GM18951 (cell line): Measurements from ENCODE around the gene ST8SIA3.
"Not testable (repeated sequence)": the region's sequence is repeated elsewhere in the genome, so short reads cannot be mapped to it uniquely, and the experiment has no call there.

ENCODE experiments used
- POLR2A ChIP-seq: IDR thresholded peaks from 4 replicates; pipeline ENCODE4 v1.6.1; 2011; ENCODE audit warnings: mild to moderate bottlenecking; ENCODE audit not compliant: insufficient read length, insufficient read depth; ENCODE audit errors: extremely low read depth
- in situ Hi-C: fragments of 300-500 bp; cut with MboI; formaldehyde crosslinking; loops from one replicate; pipeline ENCODE4 v1.12.0; 2022; ENCODE audit warnings: low sequenced_read_pairs, mixed read lengths, inconsistent platforms; ENCODE audit not compliant: unreplicated experiment

Gene ST8SIA3

GRCh38 chr18:57346876-57347275 lies 5.5 kb upstream of the ST8SIA3 start:
- TF ChIP-seq POLR2A = no peak
- in situ Hi-C loops = no loop called here

GRCh38 chr18:57347784-57348183 lies 4.6 kb upstream of the ST8SIA3 start:
- TF ChIP-seq POLR2A = no peak
- in situ Hi-C loops = no loop called here

- TF ChIP-seq POLR2A = no peak
- in situ Hi-C loops = no loop called here
Measured at GRCh38 chr18:57352761-57353136, 392 bp downstream of the ST8SIA3 start.

- no peak for TF ChIP-seq POLR2A
- in situ Hi-C loops = no loop called here
Measured at GRCh38 chr18:57353137-57353939, 981 bp downstream of the ST8SIA3 start.

GRCh38 chr18:57353940-57354461 lies 1.6 kb downstream of the ST8SIA3 start:
- in situ Hi-C loops = no loop called here

GRCh38 chr18:57359433-57359832 lies 7.1 kb downstream of the ST8SIA3 start:
- no peak for TF ChIP-seq POLR2A
- in situ Hi-C loops = no loop called here

More at GRCh38 chr18:57353940-57354461, 1.6 kb downstream of the ST8SIA3 start:
- no peak for TF ChIP-seq POLR2A

GRCh38 chr18:57362714-57363113 lies 10.4 kb downstream of the ST8SIA3 start:
- no peak for TF ChIP-seq POLR2A
- in situ Hi-C loops = no loop called here

GRCh38 chr18:57364460-57364859 lies 12.1 kb downstream of the ST8SIA3 start:
- in situ Hi-C loops = no loop called here

GRCh38 chr18:57366528-57367081 lies 14.2 kb downstream of the ST8SIA3 start:
- in situ Hi-C loops = no loop called here

More at GRCh38 chr18:57364460-57364859, 12.1 kb downstream of the ST8SIA3 start:
- TF ChIP-seq POLR2A = no peak

GRCh38 chr18:57372444-57372843 lies 20.1 kb downstream of the ST8SIA3 start:
- no peak for TF ChIP-seq POLR2A
- in situ Hi-C loops = no loop called here

More at GRCh38 chr18:57366528-57367081, 14.2 kb downstream of the ST8SIA3 start:
- no peak for TF ChIP-seq POLR2A

GRCh38 chr18:57373017-57373416 lies 20.7 kb downstream of the ST8SIA3 start:
- in situ Hi-C loops = no loop called here

GRCh38 chr18:57376503-57376902 lies 24.1 kb downstream of the ST8SIA3 start:
- no peak for TF ChIP-seq POLR2A
- in situ Hi-C loops = no loop called here

More at GRCh38 chr18:57373017-57373416, 20.7 kb downstream of the ST8SIA3 start:
- no peak for TF ChIP-seq POLR2A

GRCh38 chr18:57389271-57389670 lies 36.9 kb downstream of the ST8SIA3 start:
- in situ Hi-C loops = no loop called here

GRCh38 chr18:57390044-57390443 lies 37.7 kb downstream of the ST8SIA3 start:
- TF ChIP-seq POLR2A = no peak
- in situ Hi-C loops = no loop called here

More at GRCh38 chr18:57389271-57389670, 36.9 kb downstream of the ST8SIA3 start:
- no peak for TF ChIP-seq POLR2A

GRCh38 chr18:57394749-57395148 lies 42.4 kb downstream of the ST8SIA3 start:
- in situ Hi-C loops = not testable (repeated sequence)

GRCh38 chr18:57396831-57397230 lies 44.5 kb downstream of the ST8SIA3 start:
- in situ Hi-C loops = not testable (repeated sequence)
